Keratinocyte (primary cell): Measurements from ENCODE around the gene HEATR9. TPM values are rescaled to one million over a fixed set of nuclear protein-coding genes. Genes with fewer than 3 reads are reported as not detected.

Source experiments
- DNase-seq: peaks from one replicate; pipeline ENCODE4 v3.0.0-alpha.2; 2011; ENCODE audit warnings: low read depth, missing footprints, low spot score
- FAIRE-seq: peaks from 2 replicates; lab custom pipeline; 2011; peaks lifted over from hg19 to GRCh38; lab: Jason Lieb, UNC
- H2AFZ ChIP-seq: 2 replicates; pipeline ENCODE4 v1.6.0; 2012; ENCODE audit warnings: low read length, control low read depth, inconsistent platforms; ENCODE audit not compliant: control insufficient read depth
- H3K27ac ChIP-seq: 2 replicates; pipeline ENCODE4 v1.5.1; 2011; ENCODE audit warnings: low read length; ENCODE audit not compliant: control insufficient read depth, insufficient read depth
- H3K27me3 ChIP-seq: 3 replicates; pipeline ENCODE4 v1.6.0; 2011; ENCODE audit warnings: low read length; ENCODE audit not compliant: control insufficient read depth, insufficient read depth; ENCODE audit errors: extremely low read depth
- H3K36me3 ChIP-seq, 2 experiments: 2 replicates in 1 of 2; 3 replicates in 1 of 2; pipeline ENCODE4 v1.5.1; 2011; ENCODE audit warnings: low read length in 2 of 2, mild to moderate bottlenecking in 1 of 2; ENCODE audit not compliant: control insufficient read depth in 2 of 2, insufficient read depth in 2 of 2; ENCODE audit errors: extremely low read depth in 1 of 2
- H3K4me1 ChIP-seq: 3 replicates; pipeline ENCODE4 v1.5.1; 2011; ENCODE audit warnings: low read length; ENCODE audit not compliant: control insufficient read depth, insufficient read depth; ENCODE audit errors: extremely low read depth
- H3K4me2 ChIP-seq: 3 replicates; pipeline ENCODE4 v1.6.0; 2011; ENCODE audit warnings: low read depth, low read length; ENCODE audit not compliant: control insufficient read depth, insufficient read depth; ENCODE audit errors: extremely low read depth
- H3K4me3 ChIP-seq, 3 experiments: fragments of 200-600 bp in 1 of 3; sonication (generic) in 1 of 3; 2 replicates in 2 of 3; 3 replicates in 1 of 3; pipeline ENCODE4 v1.5.1; 2011 to 2016; ENCODE audit warnings: low read length in 3 of 3, mild to moderate bottlenecking in 3 of 3, control low read depth in 2 of 3, inconsistent platforms in 1 of 3, low read depth in 1 of 3, mixed read lengths in 1 of 3, mixed run types in 1 of 3, moderate library complexity in 1 of 3; ENCODE audit not compliant: control insufficient read depth in 2 of 3, insufficient read depth in 2 of 3; ENCODE audit errors: extremely low read depth in 1 of 3
- H3K79me2 ChIP-seq: 2 replicates; pipeline ENCODE4 v1.6.0; 2012; ENCODE audit warnings: low read length; ENCODE audit not compliant: control insufficient read depth, insufficient read depth
- H3K9ac ChIP-seq: 3 replicates; pipeline ENCODE4 v1.6.0; 2011; ENCODE audit warnings: low read length; ENCODE audit not compliant: control insufficient read depth, insufficient read depth; ENCODE audit errors: extremely low read depth
- H3K9me1 ChIP-seq: 3 replicates; pipeline ENCODE4 v1.6.0; 2011; ENCODE audit warnings: low read length; ENCODE audit not compliant: control insufficient read depth, insufficient read depth; ENCODE audit errors: extremely low read depth
- H3K9me3 ChIP-seq: 2 replicates; pipeline ENCODE4 v1.5.1; 2012; ENCODE audit warnings: low read depth, low read length; ENCODE audit not compliant: control insufficient read depth
- H4K20me1 ChIP-seq: 3 replicates; pipeline ENCODE4 v1.6.0; 2011; ENCODE audit warnings: low read length; ENCODE audit not compliant: control insufficient read depth, insufficient read depth; ENCODE audit errors: extremely low read depth
- EZH2 ChIP-seq: IDR thresholded peaks from one replicate; pipeline ENCODE4 v1.6.1; 2012; ENCODE audit warnings: inconsistent platforms, mild to moderate bottlenecking, low read length, moderate library complexity
- dilution Hi-C: fragments of 300-500 bp; cut with MboI; formaldehyde crosslinking; loops from one replicate; pipeline ENCODE4 v1.7.0; 2020; ENCODE audit warnings: low sequenced_read_pairs; ENCODE audit not compliant: extremely low pct_ligation_motif_present
- polyA plus RNA-seq, 5 experiments: library from polyadenylated mRNA; depleted of rRNA in 3 of 5; stranded (reverse) in 3 of 5; stranded (forward) in 1 of 5; unstranded in 1 of 5; fragments of >200 nt; gene quantifications; 1 replicate in 1 of 5; 2 replicates in 3 of 5; 3 replicates in 1 of 5; pipeline versions ENCODE4 v1.2.1 to v1.2.3, GENCODE V29; 2011 to 2012; ENCODE audit warnings: missing spikeins in 2 of 5, low read depth in 1 of 5, low replicate concordance in 1 of 5
- TF ChIP-seq, protein P1 (sequence below), 3 experiments: IDR thresholded peaks in 1 of 3; conservative IDR thresholded peaks in 1 of 3; optimal IDR thresholded peaks in 1 of 3; 2 replicates in 2 of 3; 3 replicates in 1 of 3; pipeline versions ENCODE3 to v1.5.1; 2011; ENCODE audit warnings: low read length in 3 of 3, mild to moderate bottlenecking in 3 of 3, moderate library complexity in 2 of 3, control low read depth in 1 of 3, inconsistent platforms in 1 of 3; ENCODE audit not compliant: insufficient read depth in 2 of 3; ENCODE audit errors: extremely low read depth in 1 of 3

HEATR9 gene
- polyA plus RNA-seq, 1 donor (not counting 4 experiments of a cell fraction or from before 2014, with no cell fraction given): not detected

DNA sequence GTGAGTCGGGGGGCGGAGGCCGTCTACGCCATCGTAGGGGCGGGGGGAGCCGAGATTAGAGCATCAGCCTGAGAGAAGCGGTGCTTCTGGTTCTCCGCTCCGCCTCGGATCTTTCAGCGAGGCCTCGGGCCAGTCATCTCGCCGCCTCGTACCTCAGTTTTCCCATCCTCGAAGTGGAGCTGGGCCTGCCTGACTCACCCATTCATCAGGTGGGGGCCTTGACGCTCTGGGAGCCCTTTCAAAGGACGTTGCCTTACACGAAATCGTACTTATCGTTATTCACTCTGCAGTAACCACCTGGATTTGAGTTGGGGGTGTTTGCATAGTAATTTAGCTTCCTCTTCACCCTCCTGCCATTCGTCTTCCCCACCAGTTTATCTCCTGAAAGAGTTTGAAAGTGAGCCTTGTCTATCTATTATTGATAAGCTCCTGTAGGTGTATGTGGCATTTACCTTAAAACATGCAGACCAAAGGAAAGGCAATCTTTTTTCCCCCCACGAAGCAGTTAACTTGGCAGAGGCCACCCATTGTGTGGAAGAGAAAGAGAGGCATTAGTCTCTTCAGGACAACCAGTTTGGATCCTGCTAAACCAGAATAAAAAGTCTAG is 58.7 kb downstream of the HEATR9 start:
- H4K20me1 ChIP-seq: peaks cover 6% of the 10 kb centered on the region
- no peak for DNase-seq
- H3K4me2 ChIP-seq: peak overlapping the region; percentile 100
- peak overlapping the region; percentile 96 for H3K9ac ChIP-seq
- peaks cover 56% of the 10 kb centered on the region for H3K79me2 ChIP-seq
- H3K4me3 ChIP-seq: peak overlapping the region; percentile 75 to 95 (median 92)
- peaks cover 0 to 4% of the 10 kb centered on the region in 2 experiments for H3K36me3 ChIP-seq
- H3K27ac ChIP-seq: peak overlapping the region; percentile 99
- H3K9me1 ChIP-seq: peaks cover 2% of the 10 kb centered on the region
- peaks cover 30% of the 10 kb centered on the region for H3K4me1 ChIP-seq
- TF ChIP-seq EZH2: no peak
- TF ChIP-seq, protein P1, sequence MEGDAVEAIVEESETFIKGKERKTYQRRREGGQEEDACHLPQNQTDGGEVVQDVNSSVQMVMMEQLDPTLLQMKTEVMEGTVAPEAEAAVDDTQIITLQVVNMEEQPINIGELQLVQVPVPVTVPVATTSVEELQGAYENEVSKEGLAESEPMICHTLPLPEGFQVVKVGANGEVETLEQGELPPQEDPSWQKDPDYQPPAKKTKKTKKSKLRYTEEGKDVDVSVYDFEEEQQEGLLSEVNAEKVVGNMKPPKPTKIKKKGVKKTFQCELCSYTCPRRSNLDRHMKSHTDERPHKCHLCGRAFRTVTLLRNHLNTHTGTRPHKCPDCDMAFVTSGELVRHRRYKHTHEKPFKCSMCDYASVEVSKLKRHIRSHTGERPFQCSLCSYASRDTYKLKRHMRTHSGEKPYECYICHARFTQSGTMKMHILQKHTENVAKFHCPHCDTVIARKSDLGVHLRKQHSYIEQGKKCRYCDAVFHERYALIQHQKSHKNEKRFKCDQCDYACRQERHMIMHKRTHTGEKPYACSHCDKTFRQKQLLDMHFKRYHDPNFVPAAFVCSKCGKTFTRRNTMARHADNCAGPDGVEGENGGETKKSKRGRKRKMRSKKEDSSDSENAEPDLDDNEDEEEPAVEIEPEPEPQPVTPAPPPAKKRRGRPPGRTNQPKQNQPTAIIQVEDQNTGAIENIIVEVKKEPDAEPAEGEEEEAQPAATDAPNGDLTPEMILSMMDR (optimal IDR thresholded peaks at IDR 0.05 in 1 of 3, IDR thresholded peaks at IDR 0.05 in 1 of 3, conservative IDR thresholded peaks at IDR 0.05 in 1 of 3; ENCODE audit: extremely low read depth in 1 of 3, insufficient read depth in 2 of 3, low read length in 3 of 3): no peak
- FAIRE-seq: no peak
- dilution Hi-C loops: no loop called here
- H3K27me3 ChIP-seq: no peaks in the 10 kb centered on the region
- no peak overlapping the region for H2AFZ ChIP-seq
- no peaks in the 10 kb centered on the region for H3K9me3 ChIP-seq

GRCh38 chr17:35808962-35809854 is 59.5 kb downstream of the HEATR9 start, which contains the start of gene TAF15:
TSS of gene TAF15 (plus strand) at chr17:35809484. CDS start at chr17:35809570, 86 bp downstream.
- peak within 1 kb of the TSS; percentile 97 for H2AFZ ChIP-seq
- H3K79me2 ChIP-seq: peaks cover 49% of the 10 kb centered on the region
- TF ChIP-seq EZH2: no peak
- TF ChIP-seq, protein P1 (optimal IDR thresholded peaks at IDR 0.05 in 1 of 3, IDR thresholded peaks at IDR 0.05 in 1 of 3, conservative IDR thresholded peaks at IDR 0.05 in 1 of 3; ENCODE audit: extremely low read depth in 1 of 3, insufficient read depth in 2 of 3, low read length in 3 of 3): peak; percentile 81 to 88 (median 85)
- peak within 1 kb of the TSS; percentile 99 for H3K27ac ChIP-seq
- H3K9me3 ChIP-seq: no peaks in the 10 kb centered on the region
- FAIRE-seq (no peak), DNase-seq (peak; percentile 88)
- peak within 1 kb of the TSS; percentile 100 for H3K4me2 ChIP-seq
- H3K27me3 ChIP-seq: no peaks in the 10 kb centered on the region
- H4K20me1 ChIP-seq: peaks cover 6% of the 10 kb centered on the region
- peak within 1 kb of the TSS; percentile 96 for H3K9ac ChIP-seq
- peaks cover 0 to 4% of the 10 kb centered on the region in 2 experiments for H3K36me3 ChIP-seq
- H3K9me1 ChIP-seq: peaks cover 2% of the 10 kb centered on the region
- H3K4me3 ChIP-seq: peak within 1 kb of the TSS; percentile 75 to 95 (median 92)
- dilution Hi-C loops: no loop called here
- H3K4me1 ChIP-seq: peaks cover 30% of the 10 kb centered on the region
